Glutamatergic neuron (in vitro differentiated cells): ENCODE results near the gene INSIG1. TPM values are rescaled to one million over a fixed set of nuclear protein-coding genes. Genes with fewer than 3 reads are reported as not detected.

ENCODE experiments used
- DNase-seq: peaks from one replicate; pipeline ENCODE4 v3.0.0; 2022
- H3K27ac Mint-ChIP-seq: one replicate; pipeline ENCODE4 v1.8.0; 2020; ENCODE audit warnings: mild to moderate bottlenecking, mixed read lengths, inconsistent platforms; ENCODE audit not compliant: unreplicated experiment
- H3K27me3 Mint-ChIP-seq: one replicate; pipeline ENCODE4 v1.8.0; 2020; ENCODE audit warnings: mild to moderate bottlenecking, moderate library complexity, mixed read lengths, inconsistent platforms; ENCODE audit not compliant: unreplicated experiment
- H3K36me3 Mint-ChIP-seq: one replicate; pipeline ENCODE4 v1.8.0; 2020; ENCODE audit warnings: mild to moderate bottlenecking, mixed read lengths, inconsistent platforms; ENCODE audit not compliant: unreplicated experiment
- H3K4me1 Mint-ChIP-seq: one replicate; pipeline ENCODE4 v1.8.0; 2020; ENCODE audit warnings: mild to moderate bottlenecking, low read depth, mixed read lengths, inconsistent platforms; ENCODE audit not compliant: unreplicated experiment
- H3K4me3 Mint-ChIP-seq: one replicate; pipeline ENCODE4 v1.8.0; 2020; ENCODE audit warnings: mild to moderate bottlenecking, mixed read lengths, inconsistent platforms; ENCODE audit not compliant: unreplicated experiment
- H3K9me3 Mint-ChIP-seq: one replicate; pipeline ENCODE4 v1.8.0; 2020; ENCODE audit warnings: mild to moderate bottlenecking, moderate library complexity, mixed read lengths, inconsistent platforms; ENCODE audit not compliant: unreplicated experiment
- CTCF ChIP-seq: fragments of 200-600 bp; sonication (generic); IDR thresholded peaks from one replicate; pipeline ENCODE4 v1.5.0; 2021; ENCODE audit not compliant: partially characterized antibody, unreplicated experiment
- total RNA-seq: library from RNA; stranded (reverse); fragmentation: NEBNext Ultra II Directional; extraction: Animal tissue kit (Norgen Biotek cat#: 25700); gene quantifications from one replicate; pipeline ENCODE4 v1.2.1, GENCODE V29; 2021; ENCODE audit not compliant: unreplicated experiment

The INSIG1 gene
- total RNA-seq, 1 donor from 2014 or later, result 95.2 TPM

- DNase-seq, result no peak
- no peak overlapping the region for H3K4me3 Mint-ChIP-seq
Measured at GRCh38 chr7:155345490-155345889, 47.8 kb downstream of the INSIG1 start.

DNA sequence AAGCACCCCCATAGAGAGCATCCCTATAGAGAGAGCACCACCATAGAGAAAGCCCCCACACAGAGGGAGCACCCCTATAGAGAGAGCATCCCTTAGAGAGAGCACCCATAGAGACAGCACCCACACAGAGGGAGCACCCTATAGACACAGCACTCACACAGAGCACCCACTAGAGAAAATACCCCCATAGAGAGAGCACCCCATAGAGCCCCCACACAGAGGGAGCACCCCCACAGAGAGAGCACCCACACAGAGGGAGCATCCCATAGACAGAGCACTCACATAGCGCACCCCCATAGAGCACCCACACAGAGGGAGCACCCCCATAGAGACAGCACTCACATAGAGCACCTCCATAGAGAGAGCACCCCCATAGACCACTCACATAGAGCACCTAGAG, 48.6 kb downstream of the INSIG1 start:
- TF ChIP-seq CTCF, result no peak
- H3K36me3 Mint-ChIP-seq, result no peaks in the 10 kb centered on the region
- no peaks in the 10 kb centered on the region for H3K4me1 Mint-ChIP-seq
- H3K9me3 Mint-ChIP-seq, result peaks cover 6% of the 10 kb centered on the region
- no peak overlapping the region for H3K4me3 Mint-ChIP-seq
- peaks cover 4% of the 10 kb centered on the region for H3K27me3 Mint-ChIP-seq
- no peak for DNase-seq
- H3K27ac Mint-ChIP-seq, result no peak overlapping the region

More at GRCh38 chr7:155345490-155345889, 47.8 kb downstream of the INSIG1 start:
- H3K9me3 Mint-ChIP-seq, result peaks cover 3% of the 10 kb centered on the region
- no peak overlapping the region for H3K27ac Mint-ChIP-seq
- H3K27me3 Mint-ChIP-seq, result peaks cover 4% of the 10 kb centered on the region
- no peaks in the 10 kb centered on the region for H3K4me1 Mint-ChIP-seq
- H3K36me3 Mint-ChIP-seq, result no peaks in the 10 kb centered on the region
- no peak for TF ChIP-seq CTCF

GRCh38 chr7:155348806-155349205, 51.1 kb downstream of the INSIG1 start:
- no peak overlapping the region for H3K27ac Mint-ChIP-seq
- peaks cover 4% of the 10 kb centered on the region for H3K9me3 Mint-ChIP-seq
- no peaks in the 10 kb centered on the region for H3K4me1 Mint-ChIP-seq
- DNase-seq, result no peak
- no peak overlapping the region for H3K4me3 Mint-ChIP-seq
- peaks cover 3% of the 10 kb centered on the region for H3K27me3 Mint-ChIP-seq
- no peaks in the 10 kb centered on the region for H3K36me3 Mint-ChIP-seq
- no peak for TF ChIP-seq CTCF

DNA sequence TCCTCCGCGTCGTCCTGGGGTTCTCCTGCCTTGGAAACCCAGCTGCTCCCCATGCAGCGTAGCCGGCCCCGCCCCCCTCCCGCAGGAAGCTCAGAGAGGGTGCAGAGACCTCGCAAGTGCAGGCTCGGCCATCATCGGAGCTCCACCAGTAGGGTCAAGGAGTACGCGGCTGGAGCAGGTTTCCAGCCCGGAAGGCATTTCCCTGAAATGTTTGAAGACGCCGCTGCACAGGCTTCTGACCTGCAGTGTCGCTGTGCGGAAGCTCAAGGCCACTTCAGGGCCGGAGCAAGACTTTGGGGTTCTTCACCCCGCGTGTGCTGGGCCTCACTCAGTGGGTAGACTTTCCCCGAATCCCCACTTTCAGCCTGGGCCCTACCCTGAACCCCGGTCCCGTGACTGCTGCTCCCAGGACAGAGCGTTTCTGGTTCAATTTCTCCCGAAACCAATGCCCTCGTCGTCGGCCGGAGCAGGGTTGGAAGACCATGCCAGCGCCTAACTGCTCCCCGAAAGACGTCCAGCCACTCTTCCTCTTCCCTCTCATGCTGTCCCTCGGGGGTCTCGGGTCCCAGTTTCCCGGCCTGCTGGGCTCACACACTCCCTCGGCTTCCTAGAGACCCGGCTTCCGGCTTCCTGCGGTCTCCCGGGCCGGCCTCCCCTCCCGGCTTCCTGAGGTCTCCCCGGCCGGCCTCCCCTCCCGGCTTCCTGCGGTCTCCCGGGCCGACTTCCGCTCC, 52.1 kb downstream of the INSIG1 start:
- no peaks in the 10 kb centered on the region for H3K4me1 Mint-ChIP-seq
- no peaks in the 10 kb centered on the region for H3K36me3 Mint-ChIP-seq
- no peak overlapping the region for H3K4me3 Mint-ChIP-seq
- peak; percentile 16 for DNase-seq
- H3K27ac Mint-ChIP-seq, result no peak overlapping the region
- peaks cover 10% of the 10 kb centered on the region for H3K27me3 Mint-ChIP-seq
- TF ChIP-seq CTCF, result no peak
- peaks cover 11% of the 10 kb centered on the region for H3K9me3 Mint-ChIP-seq

DNA sequence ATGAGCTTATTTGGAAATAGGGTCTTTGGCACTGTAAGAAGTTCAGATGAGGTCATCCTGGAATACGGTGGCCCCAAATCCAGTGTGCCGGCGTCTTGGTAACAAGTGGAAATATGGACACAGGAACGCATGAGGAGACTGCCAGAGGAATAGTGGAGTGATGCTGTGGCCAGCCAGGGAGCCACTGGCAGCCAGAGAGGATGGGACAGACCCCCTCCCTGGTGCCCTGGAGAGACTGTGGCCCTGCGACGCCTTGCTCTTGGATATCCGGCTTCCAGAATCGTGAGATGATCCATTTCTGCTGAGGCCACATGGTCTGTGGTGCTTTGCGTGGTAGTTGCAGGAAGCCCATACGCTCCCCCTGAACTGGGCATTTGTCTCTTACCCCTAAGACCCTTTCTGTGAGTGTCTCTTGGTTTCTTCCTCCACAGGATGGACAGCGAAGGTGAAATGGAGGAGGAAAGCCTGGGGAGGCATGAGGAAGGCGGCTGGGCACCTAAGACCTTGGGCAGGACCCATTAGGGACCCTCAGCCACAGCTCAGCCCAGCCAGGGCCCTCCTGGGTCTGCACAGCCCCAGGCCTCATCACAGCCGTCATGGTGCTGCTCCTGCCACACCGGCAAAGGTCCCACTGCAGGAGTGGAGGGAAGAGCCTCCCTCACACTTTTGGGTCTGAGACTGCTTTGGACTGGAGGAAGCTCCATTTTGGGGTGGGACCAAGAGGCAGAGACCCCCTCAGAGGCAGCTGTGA, 53.6 kb downstream of the INSIG1 start:
- Mint-ChIP-seq H3K27ac (no peak overlapping the region), H3K36me3 (no peaks in the 10 kb centered on the region), H3K4me3 (no peak overlapping the region), H3K4me1 (no peaks in the 10 kb centered on the region), H3K9me3 (peaks cover 15% of the 10 kb centered on the region), H3K27me3 (peaks cover 10% of the 10 kb centered on the region)
- TF ChIP-seq CTCF, result no peak
- peak; percentile 6 for DNase-seq
